Measurements from ENCODE around the gene TREX2.

- TF ChIP-seq CTCF (IDR thresholded peaks at IDR 0.05 in 4 of 5, conservative IDR thresholded peaks at IDR 0.05 in 1 of 5) (no peak), POLR2A (IDR thresholded peaks at IDR 0.05) (no peak)
These were observed 25.9 kb upstream of the TREX2 start for GRCh38 chrX:153471663-153472280.
